Skeletal muscle satellite cell (primary cell): ENCODE results near the gene GON4L.

Source experiments
- H3K27me3 ChIP-seq: 2 replicates; pipeline ENCODE4 v1.7.0; 2013; ENCODE audit warnings: low read length; ENCODE audit not compliant: control insufficient read depth, insufficient read depth
- H3K36me3 ChIP-seq: 2 replicates; pipeline ENCODE4 v1.7.0; 2013; ENCODE audit warnings: mild to moderate bottlenecking, control low read depth, low read length; ENCODE audit not compliant: insufficient read depth
- H3K4me1 ChIP-seq: 2 replicates; pipeline ENCODE4 v1.7.0; 2013; ENCODE audit warnings: low read length; ENCODE audit not compliant: control insufficient read depth, insufficient read depth
- H3K4me2 ChIP-seq: 2 replicates; pipeline ENCODE4 v1.7.0; 2013; ENCODE audit warnings: mild to moderate bottlenecking, low read length
- H3K4me3 ChIP-seq: 2 replicates; pipeline ENCODE4 v1.7.0; 2013; ENCODE audit warnings: low read length
- H3K9ac ChIP-seq: 2 replicates; pipeline ENCODE4 v1.7.0; 2013; ENCODE audit warnings: mild to moderate bottlenecking, low read depth, low read length, moderate library complexity
- H3K9me3 ChIP-seq: replicated peaks from 2 replicates; pipeline ENCODE4 v1.7.0; 2013; ENCODE audit warnings: mild to moderate bottlenecking, control low read depth, low read length

Gene GON4L

DNA sequence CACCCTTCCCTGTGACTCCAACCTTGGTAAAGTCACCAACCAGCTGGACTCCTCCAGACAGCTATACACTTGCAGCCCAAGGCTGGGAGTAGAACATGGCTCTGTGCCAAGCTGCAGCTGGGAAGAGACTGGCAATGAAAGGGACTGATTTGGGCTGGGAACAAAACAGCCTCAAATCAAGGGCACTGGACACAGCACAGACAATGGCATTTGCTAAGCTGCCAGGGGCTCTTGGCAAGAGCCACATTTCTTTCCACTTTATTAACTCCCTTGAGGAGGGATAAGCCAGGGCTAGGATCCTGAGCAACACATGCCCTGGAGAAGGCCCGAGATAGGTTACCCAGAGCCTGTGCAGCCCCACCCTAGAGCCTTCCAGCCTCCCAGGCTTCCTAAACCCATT lies 14.4 kb upstream of the GON4L start:
- no peaks in the 10 kb centered on the region for H3K9me3 ChIP-seq
- H3K4me2 ChIP-seq, result no peak overlapping the region
- no peak overlapping the region for H3K4me3 ChIP-seq
- H3K27me3 ChIP-seq, result no peaks in the 10 kb centered on the region
- H3K9ac ChIP-seq, result no peak overlapping the region
- H3K4me1 ChIP-seq, result peaks cover 7% of the 10 kb centered on the region
- H3K36me3 ChIP-seq, result peaks cover 11% of the 10 kb centered on the region

DNA sequence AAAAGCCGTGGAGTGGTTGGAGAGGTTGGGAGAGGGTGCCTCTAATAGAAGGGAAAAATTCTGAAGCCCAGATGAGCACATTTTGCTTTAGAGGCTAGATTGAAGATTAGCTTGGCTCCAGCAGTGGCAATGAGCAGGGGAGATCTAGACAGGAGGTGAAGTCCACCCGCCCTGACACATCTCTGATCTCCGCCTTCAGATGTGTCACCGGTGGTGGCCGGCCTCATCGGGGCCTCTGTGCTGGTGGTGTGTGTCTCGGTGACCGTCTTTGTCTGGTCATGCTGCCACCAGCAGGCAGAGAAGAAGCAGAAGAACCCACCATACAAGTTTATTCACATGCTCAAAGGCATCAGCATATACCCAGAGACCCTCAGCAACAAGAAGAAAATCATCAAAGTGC lies 10.8 kb upstream of the GON4L start:
- no peaks in the 10 kb centered on the region for H3K27me3 ChIP-seq
- no peaks in the 10 kb centered on the region for H3K4me1 ChIP-seq
- H3K9me3 ChIP-seq, result no peaks in the 10 kb centered on the region

DNA sequence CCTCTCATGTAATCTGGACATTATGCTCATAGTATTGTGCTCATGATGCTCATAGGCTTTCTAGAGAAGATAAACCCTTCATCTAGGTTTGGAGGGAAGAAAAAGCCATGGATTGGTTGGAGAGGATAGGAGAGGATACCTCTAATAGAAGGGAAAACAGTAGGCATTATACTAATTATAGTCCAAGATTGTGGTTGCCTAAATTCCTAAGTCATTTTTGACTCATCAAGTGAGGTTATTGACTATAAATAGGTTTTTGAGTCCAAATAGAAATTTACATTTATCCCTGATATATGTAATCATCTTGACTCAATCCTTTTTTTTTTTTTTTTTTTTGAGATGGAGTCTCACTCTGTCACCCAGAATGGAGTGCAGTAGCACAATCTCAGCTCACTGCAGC lies 7.4 kb upstream of the GON4L start:
- Histone ChIP-seq H3K4me1 (peaks cover 16% of the 10 kb centered on the region), H3K9me3 (no peaks in the 10 kb centered on the region), H3K4me2 (no peak overlapping the region), H3K9ac (no peak overlapping the region), H3K27me3 (no peaks in the 10 kb centered on the region), H3K36me3 (peaks cover 2% of the 10 kb centered on the region), H3K4me3 (no peak overlapping the region)

More for the DNA sequence above, 10.8 kb upstream of the GON4L start:
- no peak overlapping the region for H3K4me2 ChIP-seq
- no peak overlapping the region for H3K9ac ChIP-seq
- H3K36me3 ChIP-seq, result peaks cover 11% of the 10 kb centered on the region
- H3K4me3 ChIP-seq, result no peak overlapping the region

DNA sequence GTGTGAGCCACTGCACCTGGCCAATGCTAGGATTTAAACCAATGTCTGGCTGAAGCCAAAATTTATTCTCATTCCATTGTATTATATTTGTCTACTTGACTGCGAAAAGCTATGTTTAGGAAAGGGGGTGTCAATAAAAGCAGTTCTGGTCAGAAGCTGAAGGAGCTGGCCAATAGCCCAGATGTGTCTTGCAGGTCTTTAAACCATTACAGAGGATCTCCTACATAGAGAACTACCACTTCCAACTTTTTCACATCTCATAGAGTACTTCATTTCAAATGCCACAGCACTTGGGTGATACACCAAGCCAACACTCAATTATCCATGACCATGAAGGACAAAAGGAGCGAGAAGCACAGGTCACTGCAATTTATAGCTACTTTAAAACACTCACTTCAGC lies 4.9 kb upstream of the GON4L start:
- Histone ChIP-seq H3K4me3 (no peak overlapping the region), H3K27me3 (no peaks in the 10 kb centered on the region), H3K4me2 (no peak overlapping the region), H3K9me3 (no peaks in the 10 kb centered on the region), H3K9ac (no peak overlapping the region), H3K4me1 (peaks cover 16% of the 10 kb centered on the region), H3K36me3 (no peaks in the 10 kb centered on the region)

DNA sequence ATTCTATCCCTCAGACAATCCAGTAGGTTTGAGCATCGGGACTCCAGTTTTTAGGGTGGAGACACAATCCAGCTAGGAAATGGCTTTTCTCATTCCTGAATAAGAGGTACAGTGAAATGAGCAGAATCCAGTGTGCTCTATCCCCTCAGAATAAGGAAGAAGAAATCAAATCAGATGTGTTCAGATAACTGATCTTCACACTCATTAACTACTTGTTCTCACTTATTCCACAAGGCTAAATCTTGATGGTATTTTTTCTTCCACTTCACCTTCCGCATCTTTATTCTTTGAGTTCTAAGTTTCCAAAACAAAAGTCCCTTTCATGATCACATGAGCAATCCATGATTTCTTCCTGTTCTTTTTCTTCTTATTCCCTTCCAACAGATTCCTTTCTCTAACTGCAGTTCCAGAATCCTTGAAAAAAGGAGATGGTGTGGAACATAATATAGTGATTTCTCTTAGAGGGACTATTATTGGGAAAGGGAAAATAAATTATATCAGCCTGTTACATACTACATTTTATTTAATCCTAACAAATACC lies 4.0 kb upstream of the GON4L start:
- Histone ChIP-seq H3K36me3 (no peaks in the 10 kb centered on the region), H3K4me2 (peak overlapping the region; percentile 84), H3K9ac (peak overlapping the region; percentile 90), H3K9me3 (no peaks in the 10 kb centered on the region), H3K4me1 (peaks cover 16% of the 10 kb centered on the region), H3K4me3 (peak overlapping the region; percentile 73), H3K27me3 (no peaks in the 10 kb centered on the region)

DNA sequence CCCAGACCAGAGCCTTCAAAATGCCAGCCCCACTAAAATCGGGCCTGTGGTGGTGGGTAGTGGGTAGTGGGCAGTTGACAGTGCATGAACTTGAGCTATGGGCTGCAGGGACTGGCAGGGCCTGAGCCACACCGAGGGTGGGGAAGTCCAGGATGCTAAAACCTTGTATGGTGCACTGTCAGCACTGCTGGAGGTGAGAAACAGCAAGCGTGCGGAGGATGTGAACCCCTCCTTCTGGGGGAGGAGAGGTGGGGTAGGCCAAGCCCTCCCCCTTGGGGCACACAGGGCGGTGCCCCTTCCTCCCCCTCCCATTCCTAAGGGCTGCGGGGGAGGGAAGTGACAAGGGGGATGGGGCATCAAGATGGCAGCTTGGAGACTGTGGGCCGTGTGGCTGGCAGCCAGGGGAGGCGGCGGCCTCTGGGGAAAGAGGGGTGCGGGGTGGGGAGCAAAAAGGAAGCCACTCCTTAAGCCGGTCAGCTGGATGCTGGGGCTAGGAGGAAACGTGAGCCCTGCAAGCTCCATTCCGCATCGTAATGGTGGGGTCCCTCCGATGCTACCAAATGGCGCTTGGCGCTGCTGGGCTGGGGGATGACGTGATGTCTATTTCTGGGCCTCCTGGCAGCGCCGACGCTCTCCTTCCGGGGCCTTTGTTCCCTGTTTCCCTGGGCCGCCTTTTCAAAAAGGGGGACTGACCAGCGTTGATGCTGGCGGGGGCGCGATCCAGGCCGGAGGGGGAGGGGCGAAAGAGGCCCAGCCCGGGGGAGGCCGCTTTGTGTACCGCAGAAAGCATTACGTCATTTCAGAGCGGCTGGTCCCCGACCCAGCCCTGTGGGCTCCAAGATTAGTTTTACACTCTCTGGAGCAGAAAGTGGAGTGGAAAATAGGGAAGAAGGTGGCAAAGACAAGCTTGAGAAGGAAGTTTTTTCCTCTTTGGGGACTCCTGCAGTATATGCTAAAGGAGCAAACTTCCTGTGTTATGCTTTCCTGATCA lies 3.2 kb upstream of the GON4L start:
- Histone ChIP-seq H3K27me3 (no peaks in the 10 kb centered on the region), H3K9ac (peak overlapping the region; percentile 90)

DNA sequence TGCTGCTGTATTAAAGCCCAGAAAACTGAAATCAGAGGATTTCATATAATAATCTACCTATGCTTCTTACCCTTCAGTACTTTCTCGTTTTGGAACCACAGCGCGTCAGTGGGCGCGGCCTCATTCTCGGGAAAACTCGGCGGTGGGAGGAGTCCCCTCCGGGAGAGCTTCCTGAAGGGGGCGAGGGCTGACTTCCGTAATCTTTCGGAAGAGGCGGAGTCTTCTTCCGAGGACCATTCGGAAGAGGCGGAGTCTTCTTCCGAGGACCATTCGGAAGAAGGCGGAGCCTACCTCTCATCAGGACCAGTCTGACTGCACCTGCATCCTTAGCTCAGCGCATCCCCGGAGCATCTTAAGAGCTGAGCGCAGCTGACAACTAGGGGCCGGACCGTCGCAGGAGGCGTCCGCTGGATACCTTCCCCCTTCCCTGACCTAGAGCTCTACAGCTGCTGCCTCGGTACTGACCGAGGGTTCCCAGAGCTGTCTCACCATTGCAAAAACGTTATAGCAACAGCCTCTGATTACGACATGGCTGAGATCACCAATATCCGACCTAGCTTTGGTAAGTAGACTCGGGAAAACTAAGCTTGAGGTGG lies 2.3 kb upstream of the GON4L start, which contains the start of gene SYT11:
Gene SYT11 (plus strand): TSS at position 334 of the 596 bp plus-strand sequence. CDS start 195 bp downstream, at position 529.
- Histone ChIP-seq H3K27me3 (no peaks in the 10 kb centered on the region), H3K4me3 (peak within 1 kb of the TSS; percentile 73), H3K36me3 (peaks cover 8% of the 10 kb centered on the region), H3K4me2 (peak within 1 kb of the TSS; percentile 84), H3K4me1 (peaks cover 16% of the 10 kb centered on the region), H3K9me3 (no peaks in the 10 kb centered on the region), H3K9ac (peak within 1 kb of the TSS; percentile 90)

More for the DNA sequence above, 3.2 kb upstream of the GON4L start:
- peak overlapping the region; percentile 84 for H3K4me2 ChIP-seq
- no peaks in the 10 kb centered on the region for H3K9me3 ChIP-seq
- H3K36me3 ChIP-seq, result peaks cover 3% of the 10 kb centered on the region
- peak overlapping the region; percentile 73 for H3K4me3 ChIP-seq
- peaks cover 16% of the 10 kb centered on the region for H3K4me1 ChIP-seq

GRCh38 chr1:155858800-155859233 lies 1.8 kb upstream of the GON4L start:
- H3K9ac ChIP-seq, result peak overlapping the region; percentile 80
- peak overlapping the region; percentile 81 for H3K4me2 ChIP-seq
- H3K36me3 ChIP-seq, result peaks cover 10% of the 10 kb centered on the region
- peak overlapping the region; percentile 73 for H3K4me3 ChIP-seq
- no peaks in the 10 kb centered on the region for H3K27me3 ChIP-seq
- no peaks in the 10 kb centered on the region for H3K9me3 ChIP-seq
- H3K4me1 ChIP-seq, result peaks cover 16% of the 10 kb centered on the region

GRCh38 chr1:155856257-155856974 lies 598 bp downstream of the GON4L start:
- peak overlapping the region; percentile 87 for H3K4me2 ChIP-seq
- peak overlapping the region; percentile 100 for H3K4me3 ChIP-seq
- H3K9me3 ChIP-seq, result no peaks in the 10 kb centered on the region
- H3K36me3 ChIP-seq, result peaks cover 23% of the 10 kb centered on the region
- peaks cover 16% of the 10 kb centered on the region for H3K4me1 ChIP-seq
- H3K9ac ChIP-seq, result peak overlapping the region; percentile 97
- H3K27me3 ChIP-seq, result no peaks in the 10 kb centered on the region

- no peaks in the 10 kb centered on the region for H3K27me3 ChIP-seq
- no peaks in the 10 kb centered on the region for H3K4me1 ChIP-seq
- no peaks in the 10 kb centered on the region for H3K9me3 ChIP-seq
- no peak overlapping the region for H3K4me2 ChIP-seq
- H3K4me3 ChIP-seq, result no peak overlapping the region
- H3K36me3 ChIP-seq, result peaks cover 42% of the 10 kb centered on the region
- H3K9ac ChIP-seq, result no peak overlapping the region
Observed at GRCh38 chr1:155850345-155850744, 6.7 kb downstream of the GON4L start.
